Measurements from ENCODE around the gene SNAPC4. TPM values are rescaled to one million over a fixed set of nuclear protein-coding genes. Genes with fewer than 3 reads are reported as not detected.

SNAPC4 gene
- polyA plus RNA-seq, 1 experiment: 1.7 TPM

GRCh38 chr9:136437430-136437829 lies 37.5 kb upstream of the SNAPC4 start:
- POLR2A ChIA-PET: no interaction called here

GRCh38 chr9:136436055-136436634 lies 36.2 kb upstream of the SNAPC4 start:
- TF ChIP-seq CTCF (IDR thresholded peaks at IDR 0.05; ENCODE audit: insufficient read depth, low read depth, low read length): no peak
- CTCF ChIA-PET: interaction anchor here (0.8 kb wide), 1 partner anchor 124 kb away, joined by 3 read pairs; no protein-coding TSS in a partner anchor
- no peak overlapping the region for H3K4me3 ChIP-seq (ENCODE audit: low read depth, low read length)
- H3K36me3 ChIP-seq (ENCODE audit: control insufficient read depth, insufficient read depth, low read length): peaks cover 11% of the 10 kb centered on the region
- no peaks in the 10 kb centered on the region for H3K27me3 ChIP-seq (ENCODE audit: control insufficient read depth, insufficient read depth, low read length)
- POLR2A ChIA-PET: no interaction called here
- no peak for DNase-seq (ENCODE audit: low read depth)

More at GRCh38 chr9:136437430-136437829, 37.5 kb upstream of the SNAPC4 start:
- peak overlapping the region; percentile 73 for H3K4me3 ChIP-seq (ENCODE audit: low read depth, low read length)
- CTCF ChIA-PET: interaction anchor here (1.2 kb wide), 1 partner anchor 12 kb away, joined by 5 read pairs; no protein-coding TSS in a partner anchor
- peaks cover 21% of the 10 kb centered on the region for H3K36me3 ChIP-seq (ENCODE audit: control insufficient read depth, insufficient read depth, low read length)
- DNase-seq (ENCODE audit: low read depth): peak; percentile 8
- TF ChIP-seq CTCF (IDR thresholded peaks at IDR 0.05; ENCODE audit: insufficient read depth, low read depth, low read length): no peak
- H3K27me3 ChIP-seq (ENCODE audit: control insufficient read depth, insufficient read depth, low read length): no peaks in the 10 kb centered on the region

- H3K36me3 ChIP-seq (ENCODE audit: control insufficient read depth, insufficient read depth, low read length): peaks cover 12% of the 10 kb centered on the region
Observed at GRCh38 chr9:136434580-136435169, 34.7 kb upstream of the SNAPC4 start.

GRCh38 chr9:136433849-136434579 lies 34.0 kb upstream of the SNAPC4 start:
- no peak for DNase-seq (ENCODE audit: low read depth)
- Histone ChIP-seq H3K4me3 (ENCODE audit: low read depth, low read length) (no peak overlapping the region), H3K27me3 (ENCODE audit: control insufficient read depth, insufficient read depth, low read length) (no peaks in the 10 kb centered on the region), H3K36me3 (ENCODE audit: control insufficient read depth, insufficient read depth, low read length) (peaks cover 16% of the 10 kb centered on the region)
- ChIA-PET CTCF (interaction anchor here (1.2 to 1.4 kb wide), 2 partner anchors 10 to 122 kb away, joined by 3 to 4 read pairs; no protein-coding TSS in a partner anchor), POLR2A (no interaction called here)
- TF ChIP-seq CTCF (IDR thresholded peaks at IDR 0.05; ENCODE audit: insufficient read depth, low read depth, low read length): no peak

More at GRCh38 chr9:136434580-136435169, 34.7 kb upstream of the SNAPC4 start:
- ChIA-PET CTCF (interaction anchor here (1.2 to 1.4 kb wide), 2 partner anchors 10 to 122 kb away, joined by 3 to 4 read pairs; no protein-coding TSS in a partner anchor), POLR2A (no interaction called here)
- DNase-seq (ENCODE audit: low read depth): no peak
- H3K4me3 ChIP-seq (ENCODE audit: low read depth, low read length): no peak overlapping the region
- TF ChIP-seq CTCF (IDR thresholded peaks at IDR 0.05; ENCODE audit: insufficient read depth, low read depth, low read length): no peak
- H3K27me3 ChIP-seq (ENCODE audit: control insufficient read depth, insufficient read depth, low read length): no peaks in the 10 kb centered on the region
